Vagina (tissue), 2 donors: ENCODE results near the gene PHAF1.

Experiments
- CTCF ChIP-seq, 3 experiments: fragments of 450-650 bp in 2 of 3; fragments of 200-600 bp in 1 of 3; sonication (generic) in 1 of 3; IDR thresholded peaks; one replicate each; pipeline ENCODE4 v1.5.1; 2017 to 2019; ENCODE audit warnings: antibody characterized with exemption in 3 of 3, mild to moderate bottlenecking in 2 of 3, moderate library complexity in 2 of 3
- POLR2AphosphoS5 ChIP-seq, 2 donors: sonication (generic); formaldehyde crosslinking; IDR thresholded peaks; one replicate each; pipeline ENCODE4 v1.9.0; 2017; ENCODE audit warnings: antibody characterized with exemption in 2 of 2, mild to moderate bottlenecking in 2 of 2, low read depth in 1 of 2; ENCODE audit not compliant: insufficient read depth in 1 of 2

DNA sequence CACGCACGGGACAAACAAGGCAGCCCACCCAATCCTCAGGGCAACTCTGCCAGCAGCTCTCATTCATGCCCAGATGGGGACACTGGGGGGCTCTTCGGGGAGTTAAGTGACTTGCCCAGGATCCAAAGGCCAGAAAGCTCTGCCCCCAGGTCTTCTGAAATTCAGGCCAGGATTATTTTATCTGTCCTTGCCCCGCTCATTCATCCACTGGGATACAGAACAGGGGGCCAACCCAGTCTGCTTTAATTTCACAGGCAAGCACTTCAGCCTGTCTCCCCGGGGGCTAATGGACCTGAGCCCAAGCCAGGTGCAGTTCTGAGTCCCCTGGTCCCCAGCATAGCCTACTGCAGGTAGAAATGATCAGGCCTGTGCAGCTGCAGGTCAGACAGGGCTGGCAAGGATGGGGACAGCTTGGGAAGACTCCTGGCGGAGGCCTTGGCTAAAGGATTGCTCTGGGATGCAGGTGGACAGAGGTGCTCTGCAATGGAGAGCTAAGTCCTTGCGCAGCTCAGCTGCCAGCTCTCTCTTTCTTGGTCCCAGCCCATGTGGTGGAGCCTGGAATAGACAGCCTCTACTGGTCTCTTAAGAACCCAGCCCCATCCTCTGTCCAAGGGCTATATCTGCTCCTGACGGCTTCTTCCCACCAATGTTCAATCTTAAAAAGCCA, 41.8 kb downstream of the PHAF1 start:
- no peak for TF ChIP-seq CTCF (IDR thresholded peaks at IDR 0.05)
- TF ChIP-seq POLR2AphosphoS5 (IDR thresholded peaks at IDR 0.05; ENCODE audit: insufficient read depth in 1 of 2, low read depth in 1 of 2), result no peak
